Hepatocyte (in vitro differentiated cells): ENCODE results near the gene GOLGA6L10.
"Not testable (repeated sequence)": the region's sequence is repeated elsewhere in the genome, so short reads cannot be mapped to it uniquely, and the experiment has no call there.

Experiments
- EZH2 ChIP-seq: fragments of 200-600 bp; sonication (generic); IDR thresholded peaks from 2 replicates; pipeline ENCODE4 v1.6.1; 2016; ENCODE audit warnings: antibody characterized with exemption, mild to moderate bottlenecking, borderline replicate concordance
- EZH2phosphoT487 ChIP-seq: fragments of 200-600 bp; sonication (generic); IDR thresholded peaks from one replicate; pipeline ENCODE4 v1.6.1; 2018; ENCODE audit warnings: antibody characterized with exemption, mild to moderate bottlenecking, low read depth, moderate library complexity; ENCODE audit not compliant: unreplicated experiment, severe bottlenecking

GRCh38 chr15:82337051-82337450 is 12.2 kb downstream of the GOLGA6L10 start:
- TF ChIP-seq EZH2phosphoT487, EZH2: not testable (repeated sequence)
